ENCODE results near the gene LEFTY2.

DNA sequence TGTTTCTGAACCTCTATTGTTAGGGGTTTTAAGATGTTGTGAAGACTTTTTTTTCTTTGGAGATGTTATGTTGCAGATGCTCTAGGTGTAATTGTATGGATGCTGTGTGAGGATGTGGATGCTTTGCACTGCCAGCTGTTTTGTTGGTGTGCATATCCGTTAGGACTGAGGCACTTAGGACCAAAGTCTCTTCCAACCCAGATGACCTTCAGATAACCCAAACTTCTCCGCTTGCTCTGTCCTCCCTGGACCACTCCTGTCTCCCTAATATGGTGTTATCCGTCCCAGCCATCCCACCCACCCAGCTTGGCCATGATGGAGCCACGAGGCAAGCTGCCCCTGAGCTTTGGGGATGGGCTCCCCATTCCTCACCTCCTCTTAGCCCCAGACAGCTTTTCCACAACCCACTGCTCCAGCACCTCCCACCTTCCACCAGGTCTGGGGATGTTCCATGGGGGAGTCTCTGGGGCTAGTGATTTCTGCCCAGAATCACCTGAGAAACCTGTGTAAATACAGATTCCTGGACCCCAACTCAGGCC is 5.1 kb upstream of the LEFTY2 start:
- TF ChIP-seq, protein P1, sequence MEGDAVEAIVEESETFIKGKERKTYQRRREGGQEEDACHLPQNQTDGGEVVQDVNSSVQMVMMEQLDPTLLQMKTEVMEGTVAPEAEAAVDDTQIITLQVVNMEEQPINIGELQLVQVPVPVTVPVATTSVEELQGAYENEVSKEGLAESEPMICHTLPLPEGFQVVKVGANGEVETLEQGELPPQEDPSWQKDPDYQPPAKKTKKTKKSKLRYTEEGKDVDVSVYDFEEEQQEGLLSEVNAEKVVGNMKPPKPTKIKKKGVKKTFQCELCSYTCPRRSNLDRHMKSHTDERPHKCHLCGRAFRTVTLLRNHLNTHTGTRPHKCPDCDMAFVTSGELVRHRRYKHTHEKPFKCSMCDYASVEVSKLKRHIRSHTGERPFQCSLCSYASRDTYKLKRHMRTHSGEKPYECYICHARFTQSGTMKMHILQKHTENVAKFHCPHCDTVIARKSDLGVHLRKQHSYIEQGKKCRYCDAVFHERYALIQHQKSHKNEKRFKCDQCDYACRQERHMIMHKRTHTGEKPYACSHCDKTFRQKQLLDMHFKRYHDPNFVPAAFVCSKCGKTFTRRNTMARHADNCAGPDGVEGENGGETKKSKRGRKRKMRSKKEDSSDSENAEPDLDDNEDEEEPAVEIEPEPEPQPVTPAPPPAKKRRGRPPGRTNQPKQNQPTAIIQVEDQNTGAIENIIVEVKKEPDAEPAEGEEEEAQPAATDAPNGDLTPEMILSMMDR (IDR thresholded peaks at IDR 0.05): no peak
- no peak for TF ChIP-seq POLR2A (IDR thresholded peaks at IDR 0.05)

All from adrenal gland (tissue), 5 donors.